OCI-LY1 (cell line): Measurements from ENCODE around the gene CTNNA2.
A peak's percentile ranks its signal among the peaks of the same experiment; 100 is the strongest.

Source experiments
- H2AFZ ChIP-seq: fragments of 200-600 bp; sonication (generic), shearing (Covaris generic); 2 replicates; pipeline ENCODE4 v1.6.0; 2014; ENCODE audit warnings: antibody characterized with exemption, mild to moderate bottlenecking, low read length
- H3F3A ChIP-seq: fragments of 200-600 bp; sonication (generic), shearing (Covaris generic); 2 replicates; pipeline ENCODE4 v1.6.0; 2014; ENCODE audit warnings: mild to moderate bottlenecking, antibody characterized with exemption, low read length, moderate library complexity; ENCODE audit not compliant: insufficient read depth
- H3K27ac ChIP-seq: fragments of 200-600 bp; sonication (generic); 2 replicates; pipeline ENCODE4 v1.5.1; 2014; ENCODE audit warnings: low read length, mixed run types, mild to moderate bottlenecking, low read depth; ENCODE audit not compliant: poor library complexity, severe bottlenecking
- H3K27me3 ChIP-seq: fragments of 200-600 bp; sonication (generic); 2 replicates; pipeline ENCODE4 v1.6.0; 2014; ENCODE audit warnings: antibody characterized with exemption, mild to moderate bottlenecking, low read length, moderate library complexity; ENCODE audit not compliant: insufficient read depth
- H3K36me3 ChIP-seq: fragments of 200-600 bp; sonication (generic); 2 replicates; pipeline ENCODE4 v1.6.1; 2014; ENCODE audit warnings: mild to moderate bottlenecking, antibody characterized with exemption, low read length, moderate library complexity, mixed read lengths; ENCODE audit not compliant: insufficient read depth
- H3K4me1 ChIP-seq: fragments of 200-600 bp; sonication (generic); 2 replicates; pipeline ENCODE4 v1.5.1; 2014; ENCODE audit warnings: mild to moderate bottlenecking, low read length, moderate library complexity; ENCODE audit not compliant: insufficient read depth, severe bottlenecking
- H3K4me2 ChIP-seq: fragments of 200-600 bp; sonication (generic), shearing (Covaris generic); 2 replicates; pipeline ENCODE4 v1.6.1; 2014; ENCODE audit warnings: low read length
- H3K4me3 ChIP-seq: fragments of 200-600 bp; sonication (generic); 2 replicates; pipeline ENCODE4 v1.5.1; 2014; ENCODE audit warnings: low read length, low read depth, mild to moderate bottlenecking, mixed read lengths; ENCODE audit not compliant: poor library complexity, severe bottlenecking
- H3K79me2 ChIP-seq: fragments of 200-600 bp; shearing (Covaris generic); 2 replicates; pipeline ENCODE4 v1.6.1; 2016; ENCODE audit warnings: mixed run types, low read length, mixed read lengths; ENCODE audit not compliant: insufficient read depth
- H3K9ac ChIP-seq: fragments of 200-600 bp; sonication (generic), shearing (Covaris generic); 2 replicates; pipeline ENCODE4 v1.6.1; 2014; ENCODE audit warnings: mild to moderate bottlenecking, low read length, mixed read lengths
- H3K9me2 ChIP-seq: fragments of 200-600 bp; sonication (generic), shearing (Covaris generic); 2 replicates; pipeline ENCODE4 v1.6.1; 2014; ENCODE audit warnings: low read depth, mild to moderate bottlenecking, low read length, mixed read lengths
- H3K9me3 ChIP-seq: fragments of 200-600 bp; shearing (Covaris generic); 2 replicates; pipeline ENCODE4 v1.6.1; 2014; ENCODE audit warnings: low read length, mixed read lengths
- H4K20me1 ChIP-seq: fragments of 200-600 bp; sonication (generic), shearing (Covaris generic); 2 replicates; pipeline ENCODE4 v1.6.0; 2016; ENCODE audit warnings: mild to moderate bottlenecking, low read length; ENCODE audit not compliant: insufficient read depth
- CTCF ChIP-seq: fragments of 200-600 bp; sonication (generic), shearing (Covaris generic); IDR thresholded peaks from 2 replicates; pipeline ENCODE4 v1.5.1; 2017; ENCODE audit warnings: mild to moderate bottlenecking, antibody characterized with exemption, low read length, moderate library complexity, mixed read lengths
- EZH2 ChIP-seq: fragments of 200-600 bp; sonication (generic), shearing (Covaris generic); IDR thresholded peaks from 2 replicates; pipeline ENCODE4 v1.8.0; 2017; ENCODE audit warnings: borderline replicate concordance, mixed run types, mild to moderate bottlenecking, antibody characterized with exemption, low read length, moderate library complexity, mixed read lengths

Gene CTNNA2

GRCh38 chr2:80525152-80525551, 1012.3 kb downstream of the CTNNA2 start:
- Histone ChIP-seq H2AFZ (peak overlapping the region; percentile 35; the same call in 1 of the 2 replicates), H3K9ac (no peak overlapping the region), H4K20me1 (no peaks in the 10 kb centered on the region), H3K4me2 (no peak overlapping the region), H3K4me1 (peaks cover 40% of the 10 kb centered on the region), H3K79me2 (no peaks in the 10 kb centered on the region), H3K27me3 (no peaks in the 10 kb centered on the region), H3K9me3 (no peaks in the 10 kb centered on the region), H3F3A (no peaks in the 10 kb centered on the region), H3K9me2 (no peaks in the 10 kb centered on the region), H3K36me3 (no peaks in the 10 kb centered on the region), H3K27ac (no peak overlapping the region), H3K4me3 (no peak overlapping the region)
- TF ChIP-seq CTCF (no peak), EZH2 (no peak)

GRCh38 chr2:80527119-80527518, 1014.3 kb downstream of the CTNNA2 start:
- Histone ChIP-seq H3K9me3 (no peaks in the 10 kb centered on the region), H3K4me3 (no peak overlapping the region), H3K27me3 (no peaks in the 10 kb centered on the region), H2AFZ (peak overlapping the region; percentile 54; the same call in 1 of the 2 replicates), H3K79me2 (no peaks in the 10 kb centered on the region), H3K9me2 (no peaks in the 10 kb centered on the region), H3K4me2 (no peak overlapping the region), H3K27ac (peak overlapping the region; percentile 25), H3F3A (no peaks in the 10 kb centered on the region), H3K4me1 (peaks cover 51% of the 10 kb centered on the region), H3K9ac (no peak overlapping the region), H4K20me1 (no peaks in the 10 kb centered on the region), H3K36me3 (no peaks in the 10 kb centered on the region)
- TF ChIP-seq CTCF, result no peak
- TF ChIP-seq EZH2, result no peak

GRCh38 chr2:80529466-80530165, 1016.8 kb downstream of the CTNNA2 start:
- H3K27ac ChIP-seq, result peak overlapping the region; percentile 79
- H3F3A ChIP-seq, result no peaks in the 10 kb centered on the region
- no peaks in the 10 kb centered on the region for H4K20me1 ChIP-seq
- H3K36me3 ChIP-seq, result no peaks in the 10 kb centered on the region
- peaks cover 51% of the 10 kb centered on the region for H3K4me1 ChIP-seq
- peak overlapping the region; percentile 10; the same call in 1 of the 2 replicates for H3K9ac ChIP-seq
- no peaks in the 10 kb centered on the region for H3K79me2 ChIP-seq
- TF ChIP-seq CTCF, result no peak
- TF ChIP-seq EZH2, result no peak
- no peak overlapping the region for H3K4me3 ChIP-seq
- H3K9me3 ChIP-seq, result no peaks in the 10 kb centered on the region
- H2AFZ ChIP-seq, result peak overlapping the region; percentile 3; the same call in 1 of the 2 replicates
- no peaks in the 10 kb centered on the region for H3K27me3 ChIP-seq
- peak overlapping the region; percentile 38 for H3K4me2 ChIP-seq
- no peaks in the 10 kb centered on the region for H3K9me2 ChIP-seq
